LNCAP (cell line): Measurements from ENCODE around the gene UBFD1.

Experiments
- CTCF ChIP-seq: fragments of 450-650 bp; IDR thresholded peaks from 2 replicates; pipeline ENCODE4 v1.5.1; 2017; ENCODE audit warnings: mild to moderate bottlenecking

The UBFD1 gene

GRCh38 chr16:23549938-23550337 lies 7.6 kb upstream of the UBFD1 start:
- no peak for TF ChIP-seq CTCF

GRCh38 chr16:23552161-23552560 lies 5.4 kb upstream of the UBFD1 start:
- no peak for TF ChIP-seq CTCF

GRCh38 chr16:23554536-23554935 lies 3.0 kb upstream of the UBFD1 start:
- no peak for TF ChIP-seq CTCF

GRCh38 chr16:23557779-23558702 lies 514 bp downstream of the UBFD1 start:
- TF ChIP-seq CTCF = no peak

- TF ChIP-seq CTCF = no peak
These were observed 4.1 kb downstream of the UBFD1 start for GRCh38 chr16:23561586-23561985.

GRCh38 chr16:23562505-23562904 lies 5.0 kb downstream of the UBFD1 start:
- no peak for TF ChIP-seq CTCF

- TF ChIP-seq CTCF = no peak
These were observed 5.7 kb downstream of the UBFD1 start for GRCh38 chr16:23563186-23563585.
